Activated naive CD8-positive, alpha-beta T cell treated with anti-CD3 and anti-CD28 coated beads for 36 hours (primary cell): ENCODE results near the gene SYT2. TPM values are rescaled to one million over a fixed set of nuclear protein-coding genes. Genes with fewer than 3 reads are reported as not detected.
"Not testable (repeated sequence)": the region's sequence is repeated elsewhere in the genome, so short reads cannot be mapped to it uniquely, and the experiment has no call there.

ENCODE experiments used
- DNase-seq: peaks from one replicate; pipeline ENCODE4 v3.0.0; 2021
- H3K27ac Mint-ChIP-seq: one replicate; pipeline ENCODE4 v1.8.0; 2022; ENCODE audit warnings: mild to moderate bottlenecking, moderate library complexity, mixed read lengths
- H3K27me3 Mint-ChIP-seq: one replicate; pipeline ENCODE4 v1.8.0; 2022; ENCODE audit warnings: mild to moderate bottlenecking, mixed read lengths
- H3K36me3 Mint-ChIP-seq: one replicate; pipeline ENCODE4 v1.8.0; 2021; ENCODE audit warnings: mild to moderate bottlenecking, mixed read lengths
- H3K4me1 Mint-ChIP-seq: one replicate; pipeline ENCODE4 v1.8.0; 2021; ENCODE audit warnings: mixed read lengths
- H3K4me3 Mint-ChIP-seq: one replicate; pipeline ENCODE4 v1.8.0; 2022; ENCODE audit warnings: mild to moderate bottlenecking, moderate library complexity, mixed read lengths
- H3K9me3 Mint-ChIP-seq: one replicate; pipeline ENCODE4 v1.8.0; 2022; ENCODE audit warnings: mixed read lengths
- total RNA-seq, 2 experiments: library from RNA; stranded (reverse); gene quantifications; one replicate each; pipeline ENCODE4 v1.2.3, GENCODE V29; 2021

The SYT2 gene
- total RNA-seq, result not detected

GRCh38 chr1:202710070-202711045 lies at the start of gene SYT2:
Gene SYT2 (minus strand): TSS chr1:202710454. CDS start chr1:202605772, 104,682 bp downstream.
- DNase-seq, result peak; percentile 29
- H3K4me1 Mint-ChIP-seq, result no peaks in the 10 kb centered on the region
- H3K27ac Mint-ChIP-seq, result no peak within 1 kb of the TSS
- H3K36me3 Mint-ChIP-seq, result no peaks in the 10 kb centered on the region
- no peak within 1 kb of the TSS for H3K4me3 Mint-ChIP-seq
- peaks cover 62% of the 10 kb centered on the region for H3K27me3 Mint-ChIP-seq
- no peaks in the 10 kb centered on the region for H3K9me3 Mint-ChIP-seq

GRCh38 chr1:202756391-202756790 lies 46.1 kb upstream of the SYT2 start:
- DNase-seq, result no peak
- H3K27ac Mint-ChIP-seq, result no peak overlapping the region
- peaks cover 16% of the 10 kb centered on the region for H3K36me3 Mint-ChIP-seq
- no peak overlapping the region for H3K4me3 Mint-ChIP-seq
- no peaks in the 10 kb centered on the region for H3K27me3 Mint-ChIP-seq
- H3K4me1 Mint-ChIP-seq, result no peaks in the 10 kb centered on the region
- no peaks in the 10 kb centered on the region for H3K9me3 Mint-ChIP-seq

GRCh38 chr1:202754293-202754692 lies 44.0 kb upstream of the SYT2 start:
- H3K27ac Mint-ChIP-seq, result no peak overlapping the region
- no peaks in the 10 kb centered on the region for H3K4me1 Mint-ChIP-seq
- no peaks in the 10 kb centered on the region for H3K9me3 Mint-ChIP-seq

GRCh38 chr1:202752774-202753173 lies 42.5 kb upstream of the SYT2 start:
- H3K4me1 Mint-ChIP-seq, result no peaks in the 10 kb centered on the region
- DNase-seq, result no peak
- H3K36me3 Mint-ChIP-seq, result peaks cover 22% of the 10 kb centered on the region
- no peak overlapping the region for H3K27ac Mint-ChIP-seq
- no peaks in the 10 kb centered on the region for H3K9me3 Mint-ChIP-seq
- H3K27me3 Mint-ChIP-seq, result no peaks in the 10 kb centered on the region
- no peak overlapping the region for H3K4me3 Mint-ChIP-seq

More at GRCh38 chr1:202754293-202754692, 44.0 kb upstream of the SYT2 start:
- Mint-ChIP-seq H3K36me3 (peaks cover 17% of the 10 kb centered on the region), H3K27me3 (no peaks in the 10 kb centered on the region), H3K4me3 (no peak overlapping the region)
- DNase-seq, result no peak

GRCh38 chr1:202750761-202751160 lies 40.5 kb upstream of the SYT2 start:
- H3K9me3 Mint-ChIP-seq, result no peaks in the 10 kb centered on the region
- H3K27ac Mint-ChIP-seq, result no peak overlapping the region
- H3K36me3 Mint-ChIP-seq, result peaks cover 28% of the 10 kb centered on the region
- H3K27me3 Mint-ChIP-seq, result no peaks in the 10 kb centered on the region
- DNase-seq, result no peak
- no peaks in the 10 kb centered on the region for H3K4me1 Mint-ChIP-seq
- H3K4me3 Mint-ChIP-seq, result no peak overlapping the region

- Mint-ChIP-seq H3K9me3 (no peaks in the 10 kb centered on the region), H3K27me3 (no peaks in the 10 kb centered on the region), H3K4me3 (no peak overlapping the region), H3K36me3 (peaks cover 32% of the 10 kb centered on the region), H3K27ac (no peak overlapping the region), H3K4me1 (no peaks in the 10 kb centered on the region)
- DNase-seq, result no peak
Measured at GRCh38 chr1:202750024-202750423, 39.8 kb upstream of the SYT2 start.

GRCh38 chr1:202745323-202745888 lies 35.2 kb upstream of the SYT2 start:
- H3K36me3 Mint-ChIP-seq, result peaks cover 46% of the 10 kb centered on the region

GRCh38 chr1:202744770-202745169 lies 34.5 kb upstream of the SYT2 start:
- not testable (repeated sequence) for DNase-seq, H3K27ac Mint-ChIP-seq, H3K9me3 Mint-ChIP-seq, H3K27me3 Mint-ChIP-seq, H3K4me3 Mint-ChIP-seq, H3K4me1 Mint-ChIP-seq
- peaks cover 46% of the 10 kb centered on the region for H3K36me3 Mint-ChIP-seq

More at GRCh38 chr1:202745323-202745888, 35.2 kb upstream of the SYT2 start:
- Mint-ChIP-seq H3K4me1 (no peaks in the 10 kb centered on the region), H3K27me3 (no peaks in the 10 kb centered on the region), H3K9me3 (peaks cover 2% of the 10 kb centered on the region), H3K27ac (no peak overlapping the region), H3K4me3 (no peak overlapping the region)
- DNase-seq, result no peak

- no peak for DNase-seq
- peaks cover 2% of the 10 kb centered on the region for H3K9me3 Mint-ChIP-seq
- H3K36me3 Mint-ChIP-seq, result peaks cover 39% of the 10 kb centered on the region
- H3K4me1 Mint-ChIP-seq, result no peaks in the 10 kb centered on the region
- no peak overlapping the region for H3K4me3 Mint-ChIP-seq
- no peaks in the 10 kb centered on the region for H3K27me3 Mint-ChIP-seq
- H3K27ac Mint-ChIP-seq, result no peak overlapping the region
Measured at GRCh38 chr1:202742496-202742895, 32.2 kb upstream of the SYT2 start.

GRCh38 chr1:202733251-202733650 lies 23.0 kb upstream of the SYT2 start:
- Mint-ChIP-seq H3K4me1 (no peaks in the 10 kb centered on the region), H3K9me3 (no peaks in the 10 kb centered on the region), H3K27ac (no peak overlapping the region), H3K4me3 (no peak overlapping the region), H3K27me3 (no peaks in the 10 kb centered on the region), H3K36me3 (peaks cover 2% of the 10 kb centered on the region)
- DNase-seq, result no peak

GRCh38 chr1:202728951-202729350 lies 18.7 kb upstream of the SYT2 start:
- H3K27me3 Mint-ChIP-seq, result no peaks in the 10 kb centered on the region
- no peak overlapping the region for H3K4me3 Mint-ChIP-seq
- no peaks in the 10 kb centered on the region for H3K4me1 Mint-ChIP-seq
- peaks cover 4% of the 10 kb centered on the region for H3K36me3 Mint-ChIP-seq
- H3K9me3 Mint-ChIP-seq, result no peaks in the 10 kb centered on the region
- DNase-seq, result no peak
- H3K27ac Mint-ChIP-seq, result no peak overlapping the region

GRCh38 chr1:202725526-202725925 lies 15.3 kb upstream of the SYT2 start:
- no peak for DNase-seq
- Mint-ChIP-seq H3K27ac (no peak overlapping the region), H3K4me3 (no peak overlapping the region), H3K27me3 (no peaks in the 10 kb centered on the region), H3K4me1 (no peaks in the 10 kb centered on the region), H3K36me3 (peaks cover 4% of the 10 kb centered on the region), H3K9me3 (no peaks in the 10 kb centered on the region)

- Mint-ChIP-seq H3K27me3 (no peaks in the 10 kb centered on the region), H3K4me3 (no peak overlapping the region), H3K27ac (no peak overlapping the region), H3K36me3 (peaks cover 4% of the 10 kb centered on the region), H3K9me3 (no peaks in the 10 kb centered on the region), H3K4me1 (peaks cover 4% of the 10 kb centered on the region)
- DNase-seq, result no peak
Measured at GRCh38 chr1:202723708-202724107, 13.5 kb upstream of the SYT2 start.

GRCh38 chr1:202723046-202723445 lies 12.8 kb upstream of the SYT2 start:
- H3K27me3 Mint-ChIP-seq, H3K9me3 Mint-ChIP-seq: not testable (repeated sequence)

GRCh38 chr1:202716654-202717053 lies 6.4 kb upstream of the SYT2 start:
- no peak overlapping the region for H3K4me3 Mint-ChIP-seq
- DNase-seq, result no peak
- peaks cover 4% of the 10 kb centered on the region for H3K4me1 Mint-ChIP-seq
- H3K9me3 Mint-ChIP-seq, result no peaks in the 10 kb centered on the region
- no peak overlapping the region for H3K27ac Mint-ChIP-seq
- no peaks in the 10 kb centered on the region for H3K36me3 Mint-ChIP-seq
- H3K27me3 Mint-ChIP-seq, result peaks cover 2% of the 10 kb centered on the region

More at GRCh38 chr1:202723046-202723445, 12.8 kb upstream of the SYT2 start:
- not testable (repeated sequence) for H3K4me1 Mint-ChIP-seq, H3K36me3 Mint-ChIP-seq, H3K27ac Mint-ChIP-seq, H3K4me3 Mint-ChIP-seq, DNase-seq
